HPDE6-E6E7 (cell line): Measurements from ENCODE around the gene EXOC6B.
"Not testable (repeated sequence)": the region's sequence is repeated elsewhere in the genome, so short reads cannot be mapped to it uniquely, and the experiment has no call there.

Experiments used
- DNase-seq: peaks from one replicate; pipeline ENCODE4 v3.0.0; 2011; ENCODE audit warnings: missing footprints; ENCODE audit errors: extremely low spot score

EXOC6B gene

DNA sequence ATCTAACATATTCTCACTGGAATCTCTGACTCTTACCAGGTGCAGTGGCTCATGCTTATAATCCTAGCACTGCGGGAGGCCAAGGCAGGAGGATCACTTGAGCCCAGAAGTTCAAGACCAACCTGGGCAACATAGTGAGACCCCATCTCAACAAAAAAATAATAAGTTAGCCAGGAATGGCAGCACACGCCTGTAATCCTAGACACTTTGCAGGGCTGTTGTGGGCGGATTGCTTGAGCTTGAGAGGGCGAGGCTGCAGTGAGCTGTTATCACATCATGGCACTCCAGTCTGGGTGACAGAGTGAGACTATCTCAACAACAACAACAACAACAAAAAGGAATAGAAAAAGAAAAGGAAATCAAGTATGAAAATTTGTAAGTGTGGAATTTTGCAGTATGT is 371.6 kb downstream of the EXOC6B start:
- DNase-seq, result no peak

DNA sequence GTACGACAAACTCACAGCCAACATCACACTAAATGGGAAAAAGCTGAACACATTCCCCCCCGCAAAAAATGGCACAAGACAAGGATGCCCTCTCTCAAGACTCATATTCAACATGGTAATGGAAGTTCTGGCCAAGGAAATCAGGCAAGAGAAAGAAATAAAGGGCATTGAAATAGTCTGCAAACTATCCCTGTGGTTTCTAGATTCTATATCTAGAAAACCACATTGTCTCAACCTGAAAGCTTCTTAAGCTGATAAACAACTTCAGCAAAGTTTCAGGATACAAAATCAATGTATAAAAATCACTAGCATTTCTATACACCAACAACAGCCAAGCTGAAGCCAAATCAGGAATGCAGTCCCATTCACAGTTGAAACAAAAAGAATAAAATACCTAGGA is 383.6 kb downstream of the EXOC6B start:
- DNase-seq, result no peak

DNA sequence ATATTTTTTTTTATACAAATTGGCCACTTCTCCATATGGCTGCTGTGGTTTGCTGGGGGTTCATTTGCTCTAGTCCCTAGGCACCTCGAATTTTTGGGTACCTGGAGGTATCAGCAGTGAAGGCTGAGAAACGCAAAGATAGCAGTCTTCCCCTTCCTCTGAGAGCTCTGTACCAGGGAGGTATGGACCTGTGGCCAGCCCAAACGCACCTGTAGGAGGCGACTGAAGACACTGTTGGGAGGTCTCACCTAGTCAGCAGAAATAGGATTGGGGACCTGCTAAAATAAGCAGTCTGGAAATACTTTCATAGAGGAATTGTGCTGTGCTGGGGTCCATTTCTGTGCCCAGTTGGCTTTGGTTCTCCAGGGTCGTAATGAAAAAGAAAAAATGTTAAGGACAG is 385.9 kb downstream of the EXOC6B start:
- no peak for DNase-seq

DNA sequence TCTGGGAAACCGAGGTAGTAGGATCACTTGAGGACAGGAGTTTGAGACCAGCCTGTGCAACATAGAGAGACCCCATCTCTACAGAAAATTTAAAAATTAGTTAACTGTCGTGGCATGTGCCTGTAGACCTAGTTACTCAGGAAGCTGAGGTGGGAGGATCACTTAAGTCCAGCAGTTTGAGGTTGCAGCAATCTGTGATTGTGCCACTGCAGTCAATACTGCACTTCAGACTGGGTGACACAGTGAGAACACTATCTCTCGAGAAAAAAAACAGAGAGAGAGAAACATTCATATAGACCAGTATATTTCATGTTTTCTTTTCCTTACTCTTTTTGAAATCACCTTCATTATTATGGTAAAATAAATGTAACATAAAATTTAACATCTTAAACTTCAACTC is 387.5 kb downstream of the EXOC6B start:
- no peak for DNase-seq

DNA sequence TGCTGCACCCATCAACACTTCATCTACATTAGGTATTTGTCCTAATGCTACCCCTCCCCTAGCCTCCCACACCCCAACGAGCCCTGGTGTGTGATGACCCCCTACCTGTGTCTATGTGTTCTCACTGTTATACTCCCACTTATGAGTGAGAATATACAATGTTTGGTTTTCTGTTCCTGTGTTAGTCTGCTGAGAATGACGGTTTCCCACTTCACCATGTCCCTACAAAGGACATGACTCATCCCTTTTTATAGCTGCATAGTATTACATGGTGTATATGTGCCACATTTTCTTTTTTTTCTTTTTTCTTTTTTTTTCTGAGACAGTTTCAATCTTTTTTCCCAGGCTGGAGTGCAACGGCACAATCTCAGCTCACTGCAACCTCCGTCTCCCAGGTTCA is 394.1 kb downstream of the EXOC6B start:
- no peak for DNase-seq

DNA sequence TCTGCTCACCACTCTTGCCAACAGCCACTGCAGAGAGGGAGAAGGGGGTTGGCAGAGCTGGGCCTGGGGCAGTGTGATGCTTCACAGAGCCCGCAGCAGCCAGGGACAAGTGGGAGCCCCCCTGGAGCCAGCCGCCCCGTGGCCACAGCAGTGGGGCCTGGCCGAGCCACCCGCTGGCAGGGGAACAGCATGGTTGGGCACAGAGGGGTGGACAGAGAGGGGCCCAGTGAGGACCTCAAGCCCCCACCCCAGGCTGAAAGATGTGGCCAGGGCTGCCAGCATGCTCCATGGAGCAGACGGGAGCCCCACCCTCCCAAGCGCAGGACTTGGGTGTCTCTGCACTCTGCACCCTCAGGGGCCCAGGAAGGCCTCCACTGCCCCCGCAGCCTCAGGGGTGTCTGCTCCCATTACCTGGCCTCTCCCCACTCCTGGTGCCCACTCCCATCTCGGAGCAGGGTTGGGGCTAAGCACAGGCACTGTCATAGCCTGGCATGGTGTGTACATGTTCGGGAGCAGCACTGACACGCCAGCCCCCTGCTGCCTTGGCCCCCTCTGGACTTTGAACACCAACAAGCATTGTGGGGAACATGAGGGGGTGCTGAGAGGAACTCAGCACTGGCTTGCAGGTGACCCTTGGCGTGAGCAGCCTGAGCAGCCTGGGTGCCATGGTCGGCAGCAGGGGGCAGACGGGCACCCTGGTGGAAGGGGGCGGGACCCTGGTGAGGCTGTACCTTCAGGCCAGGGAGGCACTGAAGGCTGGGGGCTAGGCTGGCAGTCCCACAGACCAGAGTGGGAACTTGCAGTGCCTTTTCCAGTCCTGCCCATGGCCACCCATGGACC is 398.6 kb downstream of the EXOC6B start:
- DNase-seq, result no peak

DNA sequence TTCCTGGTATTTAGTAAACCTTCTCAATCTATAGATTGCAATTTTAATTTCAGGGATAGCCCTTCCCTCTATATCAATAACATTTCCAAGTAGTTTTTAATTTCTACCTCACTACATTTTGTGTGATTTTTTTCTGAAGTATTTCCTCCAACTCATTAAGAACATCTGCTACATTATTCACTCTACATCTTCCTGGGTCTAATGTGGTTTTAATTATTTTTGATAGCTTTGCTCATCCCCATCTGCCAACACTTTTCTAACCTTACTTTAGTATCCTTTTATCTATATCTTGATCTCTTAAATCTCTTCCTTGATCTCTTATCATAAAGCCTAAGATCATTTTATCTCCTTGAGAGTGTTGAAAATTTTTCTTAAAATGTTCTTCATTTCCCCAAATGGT is 399.8 kb downstream of the EXOC6B start:
- no peak for DNase-seq

DNA sequence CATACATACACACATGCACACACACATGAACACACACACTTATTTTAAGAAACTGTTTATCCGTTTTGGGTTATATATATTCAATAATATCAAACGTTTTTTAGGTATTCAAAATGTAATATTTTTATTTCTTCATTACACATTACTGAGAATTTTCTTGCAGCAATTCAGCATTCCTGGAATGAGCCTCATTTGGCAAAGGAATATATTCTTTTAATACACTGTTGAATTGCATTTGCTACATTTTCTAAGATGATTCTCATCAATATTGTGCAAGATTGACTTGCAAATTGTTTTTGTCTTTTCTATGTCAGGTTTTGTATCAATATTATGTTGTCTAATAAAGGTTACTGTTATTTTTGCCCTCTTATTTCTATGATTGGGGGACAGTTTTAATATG is 402.1 kb downstream of the EXOC6B start:
- DNase-seq, result no peak

DNA sequence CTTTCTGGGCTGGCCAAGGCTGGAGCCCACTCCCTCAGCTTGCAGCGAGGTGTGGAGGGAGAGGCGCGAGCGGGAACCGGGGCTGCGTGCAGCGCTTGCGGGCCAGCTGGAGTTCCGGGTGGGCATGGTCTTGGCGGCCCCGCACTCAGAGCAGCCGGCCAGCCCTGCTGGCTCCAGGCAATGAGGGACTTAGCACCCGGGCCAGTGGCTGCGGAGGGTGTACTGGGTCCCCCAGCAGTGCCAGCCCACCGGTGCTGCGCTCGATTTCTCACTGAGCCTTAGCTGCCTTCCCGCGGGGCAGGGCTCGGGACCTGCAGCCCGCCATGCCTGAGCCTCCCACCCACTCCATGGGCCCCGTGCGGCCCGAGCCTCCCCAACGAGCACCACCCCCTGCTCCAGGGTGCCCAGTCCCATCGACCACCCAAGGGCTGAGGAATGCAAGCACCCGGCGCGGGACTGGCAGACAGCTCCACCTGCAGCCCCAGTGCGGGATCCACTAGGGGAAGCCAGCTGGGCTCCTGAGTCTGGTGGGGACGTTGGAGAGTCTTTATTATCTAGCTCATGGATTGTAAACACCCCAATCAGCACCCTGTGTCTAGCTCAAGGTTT is 404.0 kb downstream of the EXOC6B start:
- DNase-seq, result not testable (repeated sequence)

DNA sequence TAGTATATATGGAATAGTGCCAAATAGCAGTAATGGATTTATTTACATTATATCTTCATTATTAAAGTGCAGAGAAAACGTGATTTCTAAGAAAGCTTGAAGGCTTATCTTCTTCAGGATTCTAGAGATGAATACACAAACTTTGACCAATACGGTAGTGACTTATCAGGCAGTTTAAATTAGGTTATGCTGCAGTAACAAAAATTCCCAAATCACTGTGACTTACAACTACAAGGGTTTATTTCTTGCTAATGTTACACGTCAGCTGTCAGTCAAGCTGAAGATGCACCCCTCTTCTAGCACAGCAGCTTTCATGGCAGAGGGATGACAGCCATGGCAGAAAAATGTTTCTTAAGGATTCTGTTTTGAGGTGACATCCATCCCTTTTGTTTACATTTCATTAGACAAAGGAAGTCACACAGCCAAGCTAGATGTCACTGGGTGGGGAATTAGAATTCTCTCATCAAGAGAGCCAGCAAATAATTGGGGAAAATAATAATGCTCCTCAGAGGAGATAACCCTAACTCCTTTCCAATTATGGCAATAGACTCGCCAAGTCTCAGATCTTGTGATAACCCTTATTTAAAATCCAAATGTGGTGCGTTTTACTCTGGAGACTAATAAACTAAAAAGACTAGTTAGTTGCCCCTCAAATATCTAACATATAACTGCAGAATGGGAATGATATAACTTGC is 409.9 kb downstream of the EXOC6B start:
- DNase-seq, result no peak

DNA sequence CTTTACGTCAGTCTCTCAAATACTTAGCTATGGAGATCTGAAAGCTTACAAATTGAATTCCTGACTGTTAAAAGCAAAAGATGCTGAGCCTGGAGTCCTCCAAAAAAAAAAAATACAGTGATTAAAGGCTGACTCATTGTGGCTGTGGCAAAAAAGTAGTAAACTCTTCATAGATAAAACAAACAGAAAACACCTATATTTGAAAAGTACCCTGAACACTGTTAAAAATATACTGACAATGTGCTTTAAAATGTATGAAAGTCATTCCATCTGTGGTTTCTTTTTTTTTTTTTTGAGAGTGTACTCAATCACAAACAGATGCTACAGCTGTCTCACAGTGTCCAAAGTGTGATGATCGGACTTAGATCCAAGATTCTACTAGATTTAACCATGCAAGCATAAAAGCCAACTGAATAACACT is 410.6 kb downstream of the EXOC6B start:
- no peak for DNase-seq

DNA sequence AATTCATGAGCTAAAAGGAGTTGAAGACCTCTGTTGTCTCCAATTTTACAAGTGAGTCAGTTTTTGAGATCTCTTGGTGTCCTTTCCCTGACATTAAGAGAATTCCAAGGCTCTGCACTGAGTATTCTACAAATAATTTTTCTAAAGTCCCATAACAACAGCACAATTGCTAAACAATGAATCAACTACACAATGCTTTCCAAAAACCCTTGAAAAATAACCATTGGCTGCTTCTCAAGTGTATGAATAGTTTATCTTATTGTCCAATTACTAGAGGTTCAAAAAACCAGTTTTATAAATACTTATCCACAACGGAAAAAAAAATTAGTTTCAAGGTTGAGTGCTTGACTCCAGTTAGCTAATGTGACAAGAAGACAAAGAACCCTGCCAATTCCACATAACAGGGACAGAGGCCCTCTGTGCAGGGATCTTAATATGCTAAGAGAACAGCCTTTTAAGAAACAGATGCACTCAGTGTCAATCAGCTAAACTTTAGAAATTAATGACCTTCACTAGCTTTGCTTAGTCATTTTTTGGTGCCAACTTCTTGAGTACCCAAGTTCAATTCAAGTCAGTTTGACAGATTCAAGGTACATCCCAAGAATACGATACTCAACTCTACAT is 411.6 kb downstream of the EXOC6B start:
- DNase-seq, result no peak

DNA sequence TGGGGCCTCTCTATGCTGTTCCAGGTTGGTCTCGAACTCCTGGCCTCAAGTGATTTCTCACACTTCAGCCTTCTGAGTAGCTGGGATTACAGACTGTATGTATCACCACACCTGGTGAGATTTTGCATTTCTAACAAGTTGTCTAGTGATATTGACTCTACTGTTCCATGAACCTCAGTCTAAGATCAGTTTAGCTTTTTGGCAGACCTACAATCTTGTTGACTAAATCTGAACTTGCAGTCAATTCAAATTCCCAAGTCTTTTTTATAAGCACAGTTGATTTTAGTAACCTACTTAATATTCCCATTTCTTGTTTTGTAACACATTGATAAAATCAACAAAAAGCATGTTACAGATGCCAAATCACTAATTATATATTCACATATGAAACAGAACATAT is 412.1 kb downstream of the EXOC6B start:
- no peak for DNase-seq

DNA sequence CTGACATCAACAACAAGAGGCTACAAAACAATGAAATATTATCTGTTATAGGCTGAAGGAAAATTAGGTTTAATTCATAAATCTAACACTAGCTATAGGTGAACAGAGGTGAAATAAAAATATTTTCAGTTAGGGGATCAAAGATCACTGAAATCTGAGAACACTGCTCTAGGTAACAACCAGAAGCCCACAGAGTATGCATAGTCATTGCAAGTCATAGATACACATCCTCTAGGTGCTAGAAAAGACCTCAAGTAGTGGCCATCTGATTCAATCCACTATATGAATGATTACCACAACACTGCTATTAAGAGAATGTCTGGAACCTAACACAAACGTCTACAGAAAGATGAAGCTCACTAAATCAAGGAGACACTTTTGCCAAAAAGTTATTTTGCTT is 413.6 kb downstream of the EXOC6B start:
- DNase-seq, result no peak

DNA sequence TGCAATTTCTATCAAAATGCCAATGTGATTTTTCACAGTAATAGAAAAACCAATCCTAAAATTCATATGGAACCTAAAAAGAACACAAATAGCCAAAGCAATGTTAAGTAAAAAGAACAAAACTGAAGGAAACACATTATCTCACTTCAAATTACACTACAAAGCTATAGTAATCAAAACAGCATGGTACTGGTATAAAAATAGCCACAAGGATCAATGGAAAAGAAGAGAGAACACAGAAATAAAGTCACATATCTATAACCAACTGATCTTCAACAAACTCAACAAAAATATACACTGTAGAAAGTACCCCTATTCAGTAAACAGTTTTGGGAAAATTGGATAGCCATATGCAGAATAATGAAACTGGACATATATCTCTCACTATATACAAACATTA is 426.0 kb downstream of the EXOC6B start:
- DNase-seq, result no peak

DNA sequence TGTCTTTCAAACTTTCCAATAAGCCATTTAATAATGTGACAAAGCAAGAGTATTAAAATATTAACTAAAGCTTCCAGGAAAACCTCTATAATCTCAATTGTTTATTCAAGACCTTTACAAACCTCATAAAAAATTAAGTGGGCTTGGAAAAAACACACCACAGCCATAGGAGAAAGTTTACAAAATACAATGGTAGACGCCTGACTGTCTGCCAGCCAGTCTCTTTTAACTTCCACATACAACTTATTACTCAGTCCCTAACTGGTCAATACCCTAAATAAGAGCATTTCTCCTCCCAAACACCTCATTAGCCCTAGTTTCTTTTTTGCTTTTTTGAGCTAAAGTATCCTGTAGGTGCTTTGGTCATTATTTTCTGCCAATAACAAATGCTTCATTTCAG is 430.7 kb downstream of the EXOC6B start:
- DNase-seq, result no peak

DNA sequence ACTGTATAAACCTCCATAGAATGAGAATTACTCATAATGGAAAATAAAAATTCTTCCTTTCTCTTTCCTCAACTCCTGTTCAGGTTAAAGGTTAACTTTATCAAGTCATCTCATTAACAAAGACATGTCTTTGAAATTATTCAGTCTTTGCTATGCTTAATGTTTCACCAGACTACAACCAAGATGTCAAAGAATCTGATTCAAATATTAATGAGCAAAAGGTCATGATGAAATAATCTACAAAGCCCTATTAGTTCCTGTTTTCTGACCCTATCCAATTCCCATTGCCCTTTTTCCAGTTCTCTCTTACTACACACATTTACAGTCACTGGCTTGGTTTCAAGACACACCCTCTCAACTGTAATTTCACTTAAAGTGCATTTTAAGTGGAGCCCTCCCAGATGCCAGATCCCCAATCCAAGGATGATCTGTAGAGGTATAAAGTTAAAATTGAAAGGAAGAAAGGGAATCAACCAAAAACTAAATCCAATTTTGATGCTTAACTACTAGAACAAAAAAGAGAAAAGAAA is 431.2 kb downstream of the EXOC6B start:
- DNase-seq, result no peak

DNA sequence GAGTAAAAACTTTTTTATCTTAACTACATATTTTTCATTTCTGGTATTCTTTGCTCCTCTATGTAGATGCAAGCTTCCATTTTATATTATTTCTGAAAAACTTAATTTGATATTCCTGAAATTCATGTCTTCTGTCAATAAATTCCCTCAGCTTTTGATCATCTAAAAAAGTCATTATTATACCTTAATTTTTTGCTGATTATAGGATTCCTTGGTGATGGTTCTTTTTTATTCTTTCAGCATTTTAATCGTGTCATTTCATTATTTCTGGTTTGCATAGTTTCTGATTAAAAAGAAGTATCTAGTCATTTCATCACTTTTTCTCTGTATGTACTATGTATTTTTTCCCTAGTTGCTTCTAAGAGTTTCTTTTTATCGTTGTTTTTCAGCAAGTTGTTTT is 436.4 kb downstream of the EXOC6B start:
- DNase-seq, result no peak

DNA sequence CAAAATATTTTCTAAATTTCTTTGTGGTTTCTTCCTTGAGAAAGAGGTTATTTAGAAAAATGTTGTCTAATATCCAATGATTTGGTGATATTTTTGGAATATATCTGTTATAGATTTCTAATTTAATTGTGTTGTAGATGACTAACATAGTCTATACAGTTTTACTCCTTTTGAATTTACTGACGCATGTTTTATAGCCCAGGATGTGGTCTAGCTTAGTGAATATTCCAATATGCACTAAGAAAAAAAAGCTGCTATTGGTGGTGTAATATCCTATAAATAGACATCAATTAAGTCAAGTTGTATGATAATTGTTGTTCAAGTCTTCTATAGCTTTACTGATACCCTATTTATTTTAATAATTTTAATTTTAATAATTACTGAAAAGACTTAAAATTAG is 437.6 kb downstream of the EXOC6B start:
- DNase-seq, result no peak

DNA sequence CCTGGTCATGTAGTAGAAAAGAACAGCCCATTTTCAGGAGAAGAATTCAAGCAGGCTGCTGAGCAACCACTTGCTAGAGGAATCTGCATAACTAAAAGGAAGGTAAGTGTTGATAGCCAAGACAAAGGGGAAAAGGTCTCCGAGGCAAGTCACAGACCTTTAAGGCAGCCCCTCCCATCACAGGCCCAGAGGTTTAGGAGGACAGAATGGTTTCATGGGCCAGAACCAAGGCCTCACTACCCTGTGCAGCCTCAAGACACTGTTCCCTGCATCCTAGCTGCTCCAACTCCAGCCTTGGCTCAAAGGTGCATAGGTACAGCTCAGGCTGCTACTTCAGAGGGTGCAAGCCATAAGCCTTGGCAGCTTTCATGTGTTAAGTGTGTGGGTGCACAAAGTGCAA is 439.5 kb downstream of the EXOC6B start:
- no peak for DNase-seq

DNA sequence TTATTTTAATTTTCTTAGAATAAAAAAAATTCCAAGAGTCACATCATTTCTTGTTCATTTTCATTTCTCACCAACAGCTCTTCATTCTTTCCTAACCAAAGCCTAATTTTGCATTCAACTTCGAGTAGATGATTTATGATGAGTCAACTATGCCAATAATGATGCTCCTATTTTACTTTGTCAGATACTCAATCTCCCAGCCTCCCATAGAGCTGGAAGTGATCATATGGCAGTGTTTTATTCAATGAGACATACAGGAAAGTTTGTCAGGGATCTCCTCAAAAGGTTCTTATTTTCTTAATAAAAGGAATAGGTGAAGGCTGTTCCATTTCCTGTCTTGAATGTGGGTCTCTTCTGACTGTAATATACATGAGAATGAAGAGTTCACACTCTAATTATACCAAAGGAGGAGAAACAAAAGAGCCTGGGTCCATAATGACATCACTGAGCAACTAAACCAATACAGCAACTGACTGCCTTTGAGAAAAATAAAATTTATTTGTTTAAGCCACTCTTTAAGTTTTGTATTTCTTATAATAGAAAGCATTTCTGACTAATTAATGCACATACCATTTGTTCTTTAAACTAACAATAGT is 447.0 kb downstream of the EXOC6B start:
- no peak for DNase-seq
